ENCODE results near the gene NFYA. TPM values are rescaled to one million over a fixed set of nuclear protein-coding genes. Genes with fewer than 3 reads are reported as not detected.

NFYA gene
- total and polyA plus RNA-seq, 2 of the 13 experiments (the other 11 are each of a cell fraction or from before 2014, with no cell fraction given) = 16.0 to 22.9 TPM

- TF ChIP-seq ZNF556 (CRISPR knock-in tag; IDR thresholded peaks at IDR 0.05; ENCODE audit: borderline replicate concordance) (peak; percentile 17; the same call in 1 of the 2 replicates), RARA (CRISPR knock-in tag; IDR thresholded peaks at IDR 0.05) (peak; percentile 73), SALL2 (CRISPR knock-in tag; IDR thresholded peaks at IDR 0.05) (0 out of 2 replicates have a peak, but pooled peaks have one; percentile 50), SMARCC2 (IDR thresholded peaks at IDR 0.05) (no peak), HOXA7 (CRISPR knock-in tag; IDR thresholded peaks at IDR 0.05) (no peak), SATB2 (CRISPR knock-in tag; IDR thresholded peaks at IDR 0.05) (0 out of 2 replicates have a peak, but pooled peaks have one; percentile 57), ZNF18 (CRISPR knock-in tag; IDR thresholded peaks at IDR 0.05; ENCODE audit: insufficient replicate concordance) (peak; percentile 62), MAFF (IDR thresholded peaks at IDR 0.05; ENCODE audit: low read depth, low read length) (no peak), KAT7 (CRISPR knock-in tag; IDR thresholded peaks at IDR 0.05; ENCODE audit: borderline replicate concordance) (no peak; the same call in 1 of the 2 replicates), ZNF558 (CRISPR knock-in tag; IDR thresholded peaks at IDR 0.05; ENCODE audit: borderline replicate concordance) (no peak), EED (CRISPR knock-in tag; IDR thresholded peaks at IDR 0.05) (no peak), PBX2 (CRISPR knock-in tag; IDR thresholded peaks at IDR 0.05) (no peak), CREB3 (CRISPR knock-in tag; IDR thresholded peaks at IDR 0.05) (0 out of 2 replicates have a peak, but pooled peaks have one; percentile 67), ZMAT5 (CRISPR knock-in tag; IDR thresholded peaks at IDR 0.05; ENCODE audit: borderline replicate concordance, low read depth) (no peak), SUZ12 (IDR thresholded peaks at IDR 0.05; ENCODE audit: low read depth, low read length) (no peak)
- TF ChIP-seq, protein P1, sequence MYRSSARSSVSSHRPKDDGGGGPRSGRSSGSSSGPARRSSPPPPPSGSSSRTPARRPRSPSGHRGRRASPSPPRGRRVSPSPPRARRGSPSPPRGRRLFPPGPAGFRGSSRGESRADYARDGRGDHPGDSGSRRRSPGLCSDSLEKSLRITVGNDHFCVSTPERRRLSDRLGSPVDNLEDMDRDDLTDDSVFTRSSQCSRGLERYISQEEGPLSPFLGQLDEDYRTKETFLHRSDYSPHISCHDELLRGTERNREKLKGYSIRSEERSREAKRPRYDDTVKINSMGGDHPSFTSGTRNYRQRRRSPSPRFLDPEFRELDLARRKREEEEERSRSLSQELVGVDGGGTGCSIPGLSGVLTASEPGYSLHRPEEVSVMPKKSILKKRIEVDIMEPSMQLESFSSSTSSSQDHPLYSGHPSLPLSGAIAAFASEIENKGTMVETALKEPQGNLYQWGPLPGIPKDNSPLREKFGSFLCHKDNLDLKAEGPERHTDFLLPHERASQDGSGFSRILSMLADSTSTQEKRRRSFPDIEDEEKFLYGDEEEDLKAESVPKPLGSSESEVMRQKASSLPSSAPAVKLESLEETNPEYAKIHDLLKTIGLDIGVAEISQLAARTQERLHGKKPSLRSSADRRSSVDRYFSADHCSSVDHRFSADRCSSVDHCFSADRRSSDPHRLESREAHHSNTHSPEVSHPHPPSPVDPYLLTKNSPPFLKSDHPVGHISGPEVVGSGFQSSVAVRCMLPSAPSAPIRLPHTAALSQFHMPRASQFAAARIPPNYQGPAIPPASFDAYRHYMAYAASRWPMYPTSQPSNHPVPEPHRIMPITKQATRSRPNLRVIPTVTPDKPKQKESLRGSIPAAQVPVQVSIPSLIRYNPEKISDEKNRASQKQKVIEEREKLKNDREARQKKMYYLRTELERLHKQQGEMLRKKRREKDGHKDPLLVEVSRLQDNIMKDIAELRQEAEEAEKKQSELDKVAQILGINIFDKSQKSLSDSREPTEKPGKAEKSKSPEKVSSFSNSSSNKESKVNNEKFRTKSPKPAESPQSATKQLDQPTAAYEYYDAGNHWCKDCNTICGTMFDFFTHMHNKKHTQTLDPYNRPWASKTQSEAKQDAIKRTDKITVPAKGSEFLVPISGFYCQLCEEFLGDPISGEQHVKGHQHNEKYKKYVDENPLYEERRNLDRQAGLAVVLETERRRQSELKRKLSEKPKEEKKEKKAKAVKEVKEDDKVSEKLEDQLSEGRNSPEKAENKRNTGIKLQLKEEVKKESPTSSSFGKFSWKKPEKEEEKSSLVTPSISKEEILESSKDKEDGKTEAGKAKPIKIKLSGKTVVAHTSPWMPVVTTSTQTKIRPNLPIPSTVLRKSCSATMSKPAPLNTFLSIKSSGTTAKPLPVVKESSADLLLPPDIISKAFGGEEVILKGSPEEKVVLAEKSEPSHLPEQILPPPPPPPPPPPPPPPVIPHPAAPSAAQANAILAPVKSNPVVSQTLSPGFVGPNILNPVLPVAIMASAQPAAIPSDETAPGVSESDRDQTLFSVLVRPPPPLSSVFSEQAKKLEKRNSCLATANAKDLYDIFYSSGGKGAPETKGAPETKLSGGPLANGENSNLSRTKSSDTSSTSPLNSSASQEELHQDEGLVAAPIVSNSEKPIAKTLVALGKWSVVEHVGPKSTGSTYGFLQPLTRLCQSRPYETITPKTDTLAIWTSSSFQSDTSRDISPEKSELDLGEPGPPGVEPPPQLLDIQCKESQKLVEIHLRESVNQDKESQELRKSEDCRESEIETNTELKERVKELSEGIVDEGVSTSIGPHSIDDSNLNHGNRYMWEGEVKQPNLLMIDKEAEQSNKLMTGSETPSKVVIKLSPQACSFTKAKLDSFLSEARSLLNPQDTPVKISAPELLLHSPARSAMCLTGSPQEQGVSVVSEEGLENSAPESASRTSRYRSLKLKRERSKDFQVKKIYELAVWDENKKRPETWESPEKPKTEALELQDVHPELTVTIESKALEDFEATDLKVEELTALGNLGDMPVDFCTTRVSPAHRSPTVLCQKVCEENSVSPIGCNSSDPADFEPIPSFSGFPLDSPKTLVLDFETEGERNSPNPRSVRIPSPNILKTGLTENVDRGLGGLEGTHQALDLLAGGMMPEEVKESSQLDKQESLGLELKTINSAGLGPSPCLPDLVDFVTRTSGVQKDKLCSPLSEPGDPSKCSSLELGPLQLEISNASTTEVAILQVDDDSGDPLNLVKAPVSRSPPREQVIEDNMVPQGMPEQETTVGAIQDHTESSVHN (CRISPR knock-in tag; IDR thresholded peaks at IDR 0.05) = 0 out of 2 replicates have a peak, but pooled peaks have one; percentile 2
These were observed 32.5 kb upstream of the NFYA start (continued) for GRCh38 chr6:41040101-41040939.
